SK-N-SH (cell line): ENCODE data around the gene LEF1. TPM values are rescaled to one million over a fixed set of nuclear protein-coding genes. Genes with fewer than 3 reads are reported as not detected.

ENCODE experiments used
- CTCF ChIA-PET: fragments of 300-600, 350-600 bp; formaldehyde crosslinking; extraction: SDS; loops from one replicate; lab custom pipeline; 2021; lab: Yijun Ruan, JAX
- POLR2A ChIA-PET: fragments of 350-600 bp; sonication (Branson Sonifier 250); formaldehyde crosslinking; extraction: SDS; loops from one replicate; lab custom pipeline; 2020; ENCODE audit warnings: antibody characterized with exemption, inconsistent platforms; lab: Yijun Ruan, JAX
- DNase-seq: peaks from one replicate; pipeline ENCODE4 v3.0.0; 2012
- H2AFZ ChIP-seq: fragments of 200-600 bp; sonication (generic); 2 replicates; pipeline ENCODE4 v1.8.1; 2016; ENCODE audit warnings: antibody characterized with exemption, mild to moderate bottlenecking, low read depth
- H3F3A ChIP-seq: fragments of 200-600 bp; sonication (generic); replicated peaks from 2 replicates; pipeline ENCODE3; 2016; ENCODE audit warnings: antibody characterized with exemption, mild to moderate bottlenecking; ENCODE audit not compliant: insufficient read depth
- H3K27ac ChIP-seq, 2 experiments: fragments of 200-500 bp in 1 of 2; fragments of 200-600 bp in 1 of 2; sonication (Bioruptor generic) in 1 of 2; sonication (generic), shearing (Covaris generic) in 1 of 2; 2 replicates each; pipeline versions ENCODE4 v1.5.1 to v1.6.1; 2014 to 2016; ENCODE audit warnings: low read depth in 2 of 2, inconsistent platforms in 1 of 2, low read length in 1 of 2, mild to moderate bottlenecking in 1 of 2, mixed read lengths in 1 of 2
- H3K27me3 ChIP-seq: fragments of 200-600 bp; sonication (generic), shearing (Covaris generic); 2 replicates; pipeline ENCODE4 v1.6.1; 2016; ENCODE audit warnings: mixed run types; ENCODE audit not compliant: insufficient read depth
- H3K36me3 ChIP-seq, 2 experiments: fragments of 200-500 bp in 1 of 2; fragments of 200-600 bp in 1 of 2; sonication (Bioruptor generic) in 1 of 2; sonication (generic) in 1 of 2; replicated peaks in 1 of 2; 2 replicates each; pipeline versions ENCODE3 to v1.5.1; 2014 to 2016; ENCODE audit warnings: low read length in 1 of 2, mild to moderate bottlenecking in 1 of 2; ENCODE audit not compliant: insufficient read depth in 2 of 2, control insufficient read depth in 1 of 2
- H3K4me1 ChIP-seq, 2 experiments: fragments of 200-500 bp in 1 of 2; fragments of 200-600 bp in 1 of 2; sonication (Bioruptor generic) in 1 of 2; sonication (generic), shearing (Covaris generic) in 1 of 2; 2 replicates each; pipeline versions ENCODE4 v1.5.1 to v1.6.1; 2014 to 2016; ENCODE audit warnings: low read depth in 1 of 2, low read length in 1 of 2, mixed run types in 1 of 2; ENCODE audit not compliant: insufficient read depth in 2 of 2, control insufficient read depth in 1 of 2
- H3K4me2 ChIP-seq: fragments of 200-600 bp; sonication (generic), shearing (Covaris generic); 2 replicates; pipeline ENCODE4 v1.6.1; 2017; ENCODE audit warnings: mixed run types
- H3K4me3 ChIP-seq, 2 experiments: fragments of 200-500 bp in 1 of 2; fragments of 200-600 bp in 1 of 2; sonication (Bioruptor generic) in 1 of 2; sonication (generic), shearing (Covaris generic) in 1 of 2; 2 replicates each; pipeline versions ENCODE4 v1.5.1 to v1.8.1; 2014 to 2016; ENCODE audit warnings: low read depth in 2 of 2, inconsistent platforms in 1 of 2, low read length in 1 of 2, mild to moderate bottlenecking in 1 of 2, mixed read lengths in 1 of 2, moderate library complexity in 1 of 2
- H3K79me2 ChIP-seq: fragments of 200-600 bp; sonication (generic); 2 replicates; pipeline ENCODE4 v1.8.1; 2017; ENCODE audit warnings: mild to moderate bottlenecking; ENCODE audit not compliant: insufficient read depth
- H3K9ac ChIP-seq: fragments of 200-600 bp; sonication (generic); 2 replicates; pipeline ENCODE4 v1.6.1; 2017; ENCODE audit warnings: mixed run types
- H3K9me2 ChIP-seq: fragments of 200-600 bp; sonication (generic); 2 replicates; pipeline ENCODE4 v1.6.1; 2017; ENCODE audit warnings: mixed run types
- H3K9me3 ChIP-seq: fragments of 200-600 bp; sonication (generic); 2 replicates; pipeline ENCODE4 v1.6.1; 2017; ENCODE audit warnings: mixed run types, mild to moderate bottlenecking, moderate library complexity
- H4K20me1 ChIP-seq: fragments of 200-600 bp; sonication (generic); 2 replicates; pipeline ENCODE4 v1.6.1; 2017; ENCODE audit warnings: mild to moderate bottlenecking, mixed run types; ENCODE audit not compliant: insufficient read depth
- CHD2 ChIP-seq: fragments of 150-350 bp; IDR thresholded peaks from 2 replicates; pipeline ENCODE4 v1.6.1; 2018; ENCODE audit warnings: low read length; ENCODE audit not compliant: partially characterized antibody
- MXI1 ChIP-seq: IDR thresholded peaks from 2 replicates; pipeline ENCODE4 v1.6.1; 2012; ENCODE audit warnings: mild to moderate bottlenecking, low read depth, low read length, improper control_type of control experiment
- NFIC ChIP-seq: IDR thresholded peaks from 2 replicates; pipeline ENCODE4 v1.4.0; 2012; ENCODE audit warnings: borderline replicate concordance
- SMC3 ChIP-seq: IDR thresholded peaks from 2 replicates; pipeline ENCODE4 v1.6.1; 2012; ENCODE audit warnings: low read depth, low read length, improper control_type of control experiment
- TEAD4 ChIP-seq: IDR thresholded peaks from 2 replicates; pipeline ENCODE4 v1.4.0; 2012; ENCODE audit warnings: mild to moderate bottlenecking, borderline replicate concordance; ENCODE audit not compliant: insufficient read depth
- WGBS: methylation state at CpG from one replicate; pipeline ENCODE4 v1.1.6; 2017; ENCODE audit warnings: low lambda C conversion rate; 5-methylcytosine and 5-hydroxymethylcytosine counted together
- polyA plus RNA-seq, 3 experiments: library from polyadenylated mRNA; depleted of rRNA; stranded (reverse); fragments of >200 nt; gene quantifications; 2 replicates each; pipeline ENCODE4 v1.2.3, GENCODE V29; 2012
- TF ChIP-seq, protein P1 (sequence below): IDR thresholded peaks from 2 replicates; pipeline ENCODE4 v1.6.1; 2012; ENCODE audit warnings: mild to moderate bottlenecking, low read depth, low read length, moderate library complexity
- TF ChIP-seq, protein P2 (sequence below): IDR thresholded peaks from 2 replicates; pipeline ENCODE4 v1.4.0; 2012; ENCODE audit warnings: low read depth, borderline replicate concordance
- TF ChIP-seq, protein P3 (sequence below): IDR thresholded peaks from 2 replicates; pipeline ENCODE4; 2012
- TF ChIP-seq, protein P4 (sequence below): fragments of 200-600 bp; sonication (generic); IDR thresholded peaks from 2 replicates; pipeline ENCODE4 v1.6.1; 2017; ENCODE audit warnings: antibody characterized with exemption, mild to moderate bottlenecking, moderate library complexity

Gene LEF1
- polyA plus RNA-seq, 1 of the 3 experiments (the other 2 are of a cell fraction), result 0.36 TPM

DNA sequence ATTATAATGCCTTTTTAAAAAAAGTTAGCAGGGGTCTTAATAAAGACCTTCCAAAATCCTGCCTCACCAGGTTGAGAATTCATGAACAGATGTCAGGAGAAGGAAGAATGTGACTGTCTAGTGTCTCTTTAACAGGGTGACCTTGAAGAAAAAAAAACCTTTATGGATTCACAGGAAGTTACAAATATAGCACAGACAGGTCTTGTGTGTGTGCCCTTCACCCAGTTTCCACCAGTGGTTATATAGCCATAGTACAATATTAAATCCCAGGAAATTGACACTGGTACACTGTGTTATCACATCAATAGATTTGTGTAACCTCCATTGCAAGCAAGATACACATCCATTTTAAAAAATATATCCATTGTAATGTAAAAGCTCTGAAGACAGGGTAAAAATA lies 135.4 kb downstream of the LEF1 start (continued):
- TF ChIP-seq, protein P1, sequence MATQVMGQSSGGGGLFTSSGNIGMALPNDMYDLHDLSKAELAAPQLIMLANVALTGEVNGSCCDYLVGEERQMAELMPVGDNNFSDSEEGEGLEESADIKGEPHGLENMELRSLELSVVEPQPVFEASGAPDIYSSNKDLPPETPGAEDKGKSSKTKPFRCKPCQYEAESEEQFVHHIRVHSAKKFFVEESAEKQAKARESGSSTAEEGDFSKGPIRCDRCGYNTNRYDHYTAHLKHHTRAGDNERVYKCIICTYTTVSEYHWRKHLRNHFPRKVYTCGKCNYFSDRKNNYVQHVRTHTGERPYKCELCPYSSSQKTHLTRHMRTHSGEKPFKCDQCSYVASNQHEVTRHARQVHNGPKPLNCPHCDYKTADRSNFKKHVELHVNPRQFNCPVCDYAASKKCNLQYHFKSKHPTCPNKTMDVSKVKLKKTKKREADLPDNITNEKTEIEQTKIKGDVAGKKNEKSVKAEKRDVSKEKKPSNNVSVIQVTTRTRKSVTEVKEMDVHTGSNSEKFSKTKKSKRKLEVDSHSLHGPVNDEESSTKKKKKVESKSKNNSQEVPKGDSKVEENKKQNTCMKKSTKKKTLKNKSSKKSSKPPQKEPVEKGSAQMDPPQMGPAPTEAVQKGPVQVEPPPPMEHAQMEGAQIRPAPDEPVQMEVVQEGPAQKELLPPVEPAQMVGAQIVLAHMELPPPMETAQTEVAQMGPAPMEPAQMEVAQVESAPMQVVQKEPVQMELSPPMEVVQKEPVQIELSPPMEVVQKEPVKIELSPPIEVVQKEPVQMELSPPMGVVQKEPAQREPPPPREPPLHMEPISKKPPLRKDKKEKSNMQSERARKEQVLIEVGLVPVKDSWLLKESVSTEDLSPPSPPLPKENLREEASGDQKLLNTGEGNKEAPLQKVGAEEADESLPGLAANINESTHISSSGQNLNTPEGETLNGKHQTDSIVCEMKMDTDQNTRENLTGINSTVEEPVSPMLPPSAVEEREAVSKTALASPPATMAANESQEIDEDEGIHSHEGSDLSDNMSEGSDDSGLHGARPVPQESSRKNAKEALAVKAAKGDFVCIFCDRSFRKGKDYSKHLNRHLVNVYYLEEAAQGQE, result no peak
- TF ChIP-seq, protein P2, sequence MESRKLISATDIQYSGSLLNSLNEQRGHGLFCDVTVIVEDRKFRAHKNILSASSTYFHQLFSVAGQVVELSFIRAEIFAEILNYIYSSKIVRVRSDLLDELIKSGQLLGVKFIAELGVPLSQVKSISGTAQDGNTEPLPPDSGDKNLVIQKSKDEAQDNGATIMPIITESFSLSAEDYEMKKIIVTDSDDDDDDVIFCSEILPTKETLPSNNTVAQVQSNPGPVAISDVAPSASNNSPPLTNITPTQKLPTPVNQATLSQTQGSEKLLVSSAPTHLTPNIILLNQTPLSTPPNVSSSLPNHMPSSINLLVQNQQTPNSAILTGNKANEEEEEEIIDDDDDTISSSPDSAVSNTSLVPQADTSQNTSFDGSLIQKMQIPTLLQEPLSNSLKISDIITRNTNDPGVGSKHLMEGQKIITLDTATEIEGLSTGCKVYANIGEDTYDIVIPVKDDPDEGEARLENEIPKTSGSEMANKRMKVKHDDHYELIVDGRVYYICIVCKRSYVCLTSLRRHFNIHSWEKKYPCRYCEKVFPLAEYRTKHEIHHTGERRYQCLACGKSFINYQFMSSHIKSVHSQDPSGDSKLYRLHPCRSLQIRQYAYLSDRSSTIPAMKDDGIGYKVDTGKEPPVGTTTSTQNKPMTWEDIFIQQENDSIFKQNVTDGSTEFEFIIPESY, result no peak
- TF ChIP-seq CHD2 (no peak), MXI1 (no peak), NFIC (no peak), TEAD4 (no peak), SMC3 (no peak)
- TF ChIP-seq, protein P3, sequence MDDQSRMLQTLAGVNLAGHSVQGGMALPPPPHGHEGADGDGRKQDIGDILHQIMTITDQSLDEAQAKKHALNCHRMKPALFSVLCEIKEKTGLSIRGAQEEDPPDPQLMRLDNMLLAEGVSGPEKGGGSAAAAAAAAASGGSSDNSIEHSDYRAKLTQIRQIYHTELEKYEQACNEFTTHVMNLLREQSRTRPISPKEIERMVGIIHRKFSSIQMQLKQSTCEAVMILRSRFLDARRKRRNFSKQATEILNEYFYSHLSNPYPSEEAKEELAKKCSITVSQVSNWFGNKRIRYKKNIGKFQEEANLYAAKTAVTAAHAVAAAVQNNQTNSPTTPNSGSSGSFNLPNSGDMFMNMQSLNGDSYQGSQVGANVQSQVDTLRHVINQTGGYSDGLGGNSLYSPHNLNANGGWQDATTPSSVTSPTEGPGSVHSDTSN, result no peak

DNA sequence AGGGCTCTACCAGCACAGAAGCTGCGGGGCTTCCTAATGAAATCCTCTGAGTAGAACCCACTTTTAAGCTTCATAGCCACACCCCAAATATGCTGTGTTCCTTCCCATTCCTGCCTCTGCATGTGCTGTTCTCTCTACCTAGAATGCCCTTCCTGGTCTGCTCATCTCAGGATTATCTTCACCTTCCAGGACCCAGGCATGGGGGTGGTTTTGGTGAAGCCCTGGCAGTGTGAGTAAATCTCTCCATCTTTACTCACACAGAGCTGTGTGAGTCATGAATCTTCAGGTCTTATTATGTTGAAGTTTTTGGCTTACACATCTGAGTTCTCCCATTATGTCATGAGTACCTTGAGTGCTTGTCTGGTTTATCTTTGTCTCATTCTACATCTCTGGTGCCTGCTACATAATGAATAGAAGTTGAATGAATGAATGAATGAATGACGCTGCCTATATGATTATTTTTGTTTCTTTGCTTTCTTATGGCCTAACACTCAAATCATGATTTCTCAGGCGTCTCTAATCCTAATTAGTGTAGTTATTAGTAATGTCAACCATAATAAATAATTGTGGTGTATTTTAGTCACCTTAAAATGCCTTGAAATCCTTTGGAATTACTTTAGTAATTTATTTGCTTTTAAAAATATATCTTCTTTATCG lies 137.2 kb downstream of the LEF1 start:
- CTCF ChIA-PET, result interaction anchor here (0.7 to 10.9 kb wide), 8 partner anchors 9 to 545 kb away, joined by 3 to 89 read pairs (median 6); no protein-coding TSS in a partner anchor
- Histone ChIP-seq H3F3A (no peaks in the 10 kb centered on the region), H3K9me2 (no peaks in the 10 kb centered on the region), H3K4me3 (no peak overlapping the region), H2AFZ (no peak overlapping the region), H3K27me3 (no peaks in the 10 kb centered on the region), H3K9ac (no peak overlapping the region), H3K4me2 (no peak overlapping the region), H3K9me3 (no peaks in the 10 kb centered on the region), H3K27ac (no peak overlapping the region), H3K79me2 (no peaks in the 10 kb centered on the region), H3K4me1 (peaks cover 0 to 6% of the 10 kb centered on the region in 2 experiments; a peak in 1 of 4 replicates), H3K36me3 (peaks cover 0 to 27% of the 10 kb centered on the region in 2 experiments), H4K20me1 (no peaks in the 10 kb centered on the region)
- 96% methylated on average over 4 of the region's 4 CpGs for WGBS
- DNase-seq, result no peak
- POLR2A ChIA-PET, result no interaction called here
- TF ChIP-seq, protein P4, sequence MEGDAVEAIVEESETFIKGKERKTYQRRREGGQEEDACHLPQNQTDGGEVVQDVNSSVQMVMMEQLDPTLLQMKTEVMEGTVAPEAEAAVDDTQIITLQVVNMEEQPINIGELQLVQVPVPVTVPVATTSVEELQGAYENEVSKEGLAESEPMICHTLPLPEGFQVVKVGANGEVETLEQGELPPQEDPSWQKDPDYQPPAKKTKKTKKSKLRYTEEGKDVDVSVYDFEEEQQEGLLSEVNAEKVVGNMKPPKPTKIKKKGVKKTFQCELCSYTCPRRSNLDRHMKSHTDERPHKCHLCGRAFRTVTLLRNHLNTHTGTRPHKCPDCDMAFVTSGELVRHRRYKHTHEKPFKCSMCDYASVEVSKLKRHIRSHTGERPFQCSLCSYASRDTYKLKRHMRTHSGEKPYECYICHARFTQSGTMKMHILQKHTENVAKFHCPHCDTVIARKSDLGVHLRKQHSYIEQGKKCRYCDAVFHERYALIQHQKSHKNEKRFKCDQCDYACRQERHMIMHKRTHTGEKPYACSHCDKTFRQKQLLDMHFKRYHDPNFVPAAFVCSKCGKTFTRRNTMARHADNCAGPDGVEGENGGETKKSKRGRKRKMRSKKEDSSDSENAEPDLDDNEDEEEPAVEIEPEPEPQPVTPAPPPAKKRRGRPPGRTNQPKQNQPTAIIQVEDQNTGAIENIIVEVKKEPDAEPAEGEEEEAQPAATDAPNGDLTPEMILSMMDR, result no peak
